GM19395 (cell line): ENCODE measurements around the gene ADGRA3.

Source experiments
- ATAC-seq: cut with Tn5 transposase; IDR thresholded peaks from one replicate; pipeline ENCODE4 v1.9.1; 2021; ENCODE audit warnings: mild to moderate bottlenecking, moderate library complexity; ENCODE audit not compliant: unreplicated experiment

Gene ADGRA3

DNA sequence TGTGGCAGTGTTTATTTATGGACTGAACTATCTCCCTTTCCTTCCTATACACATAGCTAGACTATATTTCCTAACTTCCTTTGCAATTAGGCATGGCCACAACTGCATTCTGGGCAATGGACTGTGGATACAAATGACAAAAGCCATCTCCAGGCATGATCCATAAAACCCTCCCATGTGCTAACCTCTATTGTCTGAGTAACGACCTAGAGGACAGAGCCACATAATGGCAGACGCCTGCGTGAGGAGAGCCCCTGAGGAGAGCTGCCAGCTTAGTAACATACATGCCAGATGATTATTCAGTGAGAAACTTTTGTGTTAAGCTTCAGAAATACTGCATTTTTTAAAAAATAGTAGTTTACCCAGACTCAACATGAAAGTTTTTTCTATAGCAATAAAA, 142.9 kb downstream of the ADGRA3 start:
- ATAC-seq: no peak

DNA sequence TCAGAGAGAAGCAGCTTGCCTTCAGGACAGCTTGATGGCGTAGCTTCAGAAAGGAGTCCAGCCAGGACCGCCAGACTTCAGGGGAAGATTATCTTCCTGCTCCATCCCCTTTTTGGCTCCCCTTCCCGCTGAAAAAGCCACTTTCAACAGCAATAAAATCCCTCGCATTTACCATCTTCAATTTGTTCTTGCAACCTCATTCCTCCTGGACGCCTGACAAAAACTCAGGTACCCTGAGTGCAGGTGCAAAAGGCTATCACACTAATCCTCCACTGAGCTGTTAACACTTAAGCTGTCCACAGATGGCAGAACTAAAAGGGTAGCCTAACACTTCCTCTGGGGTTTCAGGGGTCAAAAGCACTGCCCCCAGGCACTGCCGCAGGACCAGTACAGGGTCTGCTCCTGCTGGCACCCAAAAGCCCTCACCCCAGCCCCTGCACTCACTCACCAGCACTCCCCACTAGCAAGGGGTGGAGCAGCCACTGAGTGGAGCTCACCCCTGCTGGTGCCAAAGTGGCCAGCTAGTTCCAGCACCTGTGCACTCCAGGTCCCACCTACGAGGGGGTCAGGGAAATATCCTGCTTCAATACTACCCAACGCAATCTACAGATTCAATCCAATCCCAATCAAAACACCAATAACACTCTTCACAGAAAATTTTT, 145.8 kb downstream of the ADGRA3 start:
- ATAC-seq: no peak

DNA sequence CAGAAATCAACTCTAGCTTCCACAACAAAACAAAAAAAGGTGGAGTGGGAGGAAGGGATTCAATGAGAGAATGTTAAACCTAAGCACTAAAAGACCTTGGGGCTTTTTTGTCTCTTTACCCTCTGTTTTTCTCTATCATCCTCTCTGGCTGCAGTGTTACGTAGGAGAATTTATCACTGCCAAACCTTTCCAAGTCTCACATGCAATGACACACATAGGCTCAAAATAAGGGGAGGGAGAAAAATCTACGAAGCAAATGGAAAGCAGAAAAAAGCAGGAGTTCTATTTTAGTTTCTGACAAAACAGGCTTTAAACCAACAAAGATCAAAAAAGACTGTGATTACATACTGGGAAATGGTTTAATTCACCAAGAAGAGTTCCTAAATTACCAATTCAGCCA, 152.1 kb downstream of the ADGRA3 start:
- ATAC-seq: no peak

DNA sequence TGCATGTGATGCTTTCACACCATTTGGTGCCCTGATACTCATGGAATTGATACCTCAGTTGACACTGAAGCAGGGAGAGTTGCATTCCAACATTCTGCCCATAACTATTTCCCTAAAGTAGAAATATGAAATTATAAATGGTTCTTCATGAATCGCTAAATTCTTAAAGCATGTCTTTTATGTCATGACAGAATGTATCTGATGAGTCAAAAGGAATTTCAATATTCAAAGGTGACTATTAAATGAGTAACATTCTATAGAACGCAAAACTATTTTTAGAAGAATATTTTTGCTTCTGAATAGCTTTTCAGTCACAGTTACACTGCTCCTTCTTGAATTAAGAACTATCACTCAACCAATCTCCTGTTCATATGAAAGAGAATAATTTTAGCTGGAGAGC, 152.8 kb downstream of the ADGRA3 start:
- ATAC-seq: no peak

DNA sequence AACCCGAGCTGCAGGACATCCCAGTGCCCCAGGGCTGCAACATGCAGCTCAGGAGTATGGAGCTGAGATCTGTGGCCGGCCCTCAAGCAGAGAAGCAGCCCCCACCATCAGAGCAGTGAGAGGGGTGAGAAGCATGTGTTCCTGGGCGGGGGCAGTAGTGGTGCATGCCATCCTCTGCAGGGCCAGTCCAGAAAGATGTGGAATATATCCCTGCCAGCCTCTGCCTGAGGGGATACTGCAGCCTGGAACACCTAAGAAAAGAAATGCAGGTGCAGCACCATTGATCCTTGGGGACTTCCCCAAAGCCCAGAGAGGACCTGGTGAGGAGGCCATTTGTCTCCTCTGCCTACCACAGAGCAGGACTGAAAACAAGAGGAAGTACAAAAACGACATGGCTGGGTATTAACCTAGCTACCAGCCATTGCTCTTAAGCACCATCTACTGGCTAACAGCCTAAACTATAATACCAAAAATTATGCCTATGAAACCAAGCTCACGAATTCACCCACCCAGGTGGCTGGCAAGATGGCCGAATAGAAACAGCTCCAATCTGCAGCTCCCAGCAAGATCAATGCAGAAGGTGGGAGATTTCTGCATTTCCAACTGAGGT, 158.8 kb downstream of the ADGRA3 start:
- peak; percentile 80 for ATAC-seq

DNA sequence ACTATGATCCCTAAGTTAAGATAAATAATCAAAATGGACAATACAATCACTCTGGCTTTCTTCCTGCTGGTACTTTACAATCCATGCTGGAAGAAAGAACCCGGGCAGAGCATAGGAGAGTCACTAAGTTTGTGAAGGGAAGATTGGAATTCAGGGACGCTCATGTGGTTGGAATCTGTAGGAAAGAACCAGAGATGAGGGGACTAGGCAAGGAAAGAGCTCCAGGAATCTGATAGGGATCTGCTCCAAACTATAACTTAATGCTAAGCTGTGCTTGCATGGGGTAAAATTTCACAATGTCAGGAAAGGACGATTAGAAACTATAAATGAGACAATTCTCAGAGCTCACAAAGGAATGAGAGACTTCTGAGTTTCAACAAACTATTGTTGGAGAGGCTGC, 167.5 kb downstream of the ADGRA3 start:
- ATAC-seq: no peak

DNA sequence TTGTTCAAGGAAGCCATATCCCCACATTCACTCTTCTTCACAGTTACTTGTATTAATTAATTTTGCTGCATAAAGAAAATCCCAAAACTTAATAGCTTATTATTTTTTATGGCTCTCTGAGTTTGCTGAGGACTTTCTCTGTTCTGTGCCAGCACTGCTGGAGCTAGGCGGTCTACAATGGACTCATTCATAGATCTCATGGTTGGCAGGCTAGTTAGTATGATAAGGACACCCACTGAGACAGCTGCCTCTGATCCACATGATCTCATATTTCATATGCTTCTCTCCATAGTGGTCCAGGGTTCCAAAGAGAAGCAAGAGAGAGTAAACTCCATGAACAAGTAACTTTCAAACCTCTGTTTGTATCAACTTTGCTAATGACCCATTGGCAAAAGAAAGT, 170.2 kb downstream of the ADGRA3 start:
- no peak for ATAC-seq

DNA sequence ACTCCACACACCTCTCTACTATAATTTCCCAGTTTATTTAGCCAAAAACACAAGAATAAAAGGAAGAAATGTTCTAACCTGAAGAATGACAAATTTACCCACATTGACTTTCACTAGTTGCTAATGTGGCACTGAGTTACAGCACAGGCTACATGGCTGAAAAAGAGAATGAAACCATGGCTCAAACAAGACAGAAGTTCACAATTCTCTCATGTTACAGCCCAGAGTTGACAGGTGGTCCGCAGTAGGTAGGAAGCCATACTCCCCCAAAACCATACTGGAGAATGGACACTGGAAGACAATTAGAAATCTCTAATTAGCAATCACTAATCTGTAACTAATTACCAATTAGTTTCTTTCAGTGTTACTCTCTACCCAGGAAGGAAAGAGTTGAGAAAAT, 170.8 kb downstream of the ADGRA3 start:
- no peak for ATAC-seq

DNA sequence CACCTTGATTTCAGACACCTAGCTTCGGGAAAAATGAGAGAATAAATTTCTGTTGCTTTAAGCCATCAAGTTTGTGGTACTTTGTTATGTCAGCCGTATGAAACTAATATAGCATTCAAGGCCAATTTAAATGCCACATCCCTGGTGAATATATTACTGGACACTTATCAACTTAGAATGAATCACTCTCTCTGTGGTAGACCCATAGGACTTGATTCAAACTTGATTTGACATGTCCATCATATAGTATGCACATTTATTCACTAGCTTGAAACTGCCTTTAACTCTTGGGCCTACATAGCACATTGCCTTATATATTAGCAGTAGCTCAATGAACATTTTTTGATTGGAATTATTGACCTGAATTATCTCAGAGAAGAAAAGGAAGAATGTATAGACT, 172.3 kb downstream of the ADGRA3 start:
- ATAC-seq: no peak

DNA sequence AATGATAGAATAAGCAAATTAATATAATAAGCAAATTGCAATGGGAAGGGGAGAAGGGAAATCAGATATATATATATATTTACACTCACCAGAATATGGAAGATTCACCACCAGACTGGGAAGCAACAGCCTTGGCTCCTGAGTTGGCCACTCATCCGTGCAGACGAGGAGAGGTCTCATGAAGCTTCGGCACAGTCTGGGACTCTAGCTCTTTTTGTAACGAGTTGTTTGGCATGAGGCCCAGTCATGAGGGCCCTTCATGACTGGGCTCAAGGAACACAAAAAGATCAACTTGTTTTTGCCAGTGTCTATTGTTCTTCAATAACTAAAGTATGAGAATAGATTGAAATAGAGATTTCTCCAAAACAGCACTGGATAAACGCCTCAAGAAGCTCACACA, 176.4 kb downstream of the ADGRA3 start:
- no peak for ATAC-seq

DNA sequence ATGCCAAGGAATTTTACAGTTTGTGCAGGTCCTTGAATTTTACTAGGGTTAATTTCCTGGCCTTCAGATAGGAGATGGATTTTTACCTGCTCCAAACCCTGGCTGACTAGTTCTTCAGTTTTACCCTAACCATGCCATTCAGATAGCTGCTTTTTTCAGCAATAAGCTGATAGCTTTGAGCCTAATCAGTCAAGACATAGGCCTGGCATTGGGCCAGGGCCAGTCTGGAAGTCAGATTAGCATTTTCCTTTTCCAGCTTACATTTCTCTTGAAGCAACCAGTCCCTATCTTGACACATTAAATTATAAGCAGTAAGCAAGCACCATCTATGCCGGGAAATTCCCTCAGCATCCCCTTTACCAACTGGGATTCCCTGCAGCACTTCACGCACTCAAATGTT, 177.1 kb downstream of the ADGRA3 start:
- ATAC-seq: no peak
